Psoas muscle (tissue), 8 donors: Measurements from ENCODE around the gene ACTN1. TPM values are rescaled to one million over a fixed set of nuclear protein-coding genes. Genes with fewer than 3 reads are reported as not detected.

Experiments used
- ATAC-seq, 4 donors: fragments of 200-7000 bp; cut with Tn5 transposase; one replicate each; pipeline ENCODE4 v1.9.1; 2020; ENCODE audit warnings: moderate library complexity in 3 of 4, mild to moderate bottlenecking in 2 of 4
- DNase-seq, 2 donors: peaks; one replicate each; pipeline ENCODE4 v3.0.0-alpha.2; 2020
- H3K27ac ChIP-seq: fragments of 200-600 bp; one replicate; pipeline ENCODE4 v1.8.0; 2022
- H3K27me3 ChIP-seq, 3 donors: fragments of 200-600 bp in 1 of 3; one replicate each; pipeline versions ENCODE4 v1.6.1 to v1.8.0; 2013 to 2022; ENCODE audit warnings: low read length in 2 of 3, mild to moderate bottlenecking in 2 of 3, moderate library complexity in 1 of 3; ENCODE audit not compliant: insufficient read depth in 3 of 3
- H3K36me3 ChIP-seq, 2 donors: fragments of 200-600 bp in 1 of 2; one replicate each; pipeline versions ENCODE4 v1.6.1 to v1.8.0; 2013 to 2022; ENCODE audit warnings: low read depth in 1 of 2, mild to moderate bottlenecking in 1 of 2, moderate library complexity in 1 of 2; ENCODE audit not compliant: insufficient read depth in 1 of 2
- H3K4me1 ChIP-seq: fragments of 200-600 bp; one replicate; pipeline ENCODE4 v1.8.0; 2022
- H3K4me3 ChIP-seq: fragments of 200-600 bp; one replicate; pipeline ENCODE4 v1.8.0; 2022; ENCODE audit warnings: mild to moderate bottlenecking
- H3K9me3 ChIP-seq: fragments of 200-600 bp; one replicate; pipeline ENCODE4 v1.8.0; 2022
- CTCF ChIP-seq: fragments of 200-600 bp; IDR thresholded peaks from one replicate; pipeline ENCODE4 v1.8.0; 2022; ENCODE audit warnings: antibody characterized with exemption
- WGBS, 3 donors: extraction: QIAGEN DNeasy Blood & Tissue Kit; methylation state at CpG; one replicate each; pipeline versions ENCODE4 v1.1.6 to v1.1.7; 2013; 5-methylcytosine and 5-hydroxymethylcytosine counted together
- intact Hi-C, 2 donors: fragments of 100-400 bp; cut with DNase I; formaldehyde crosslinking; loops; one replicate each; pipeline versions ENCODE4 v1.11.0 to v1.14.2; 2022
- polyA plus RNA-seq, 3 donors: library from polyadenylated mRNA; stranded (reverse); fragments of 200-250 nt; gene quantifications; one replicate each; pipeline ENCODE4 v1.2.3, GENCODE V29; 2013
- total RNA-seq, 4 donors: library from RNA; stranded (reverse); fragmentation: NEBNext Ultra II Directional in 2 of 4; extraction: Animal tissue kit (Norgen Biotek cat#: 25700) in 2 of 4; gene quantifications; one replicate each; pipeline versions ENCODE4 v1.2.1 to v1.2.4, GENCODE V29; 2021 to 2023
- donor health status: healthy with polysubstance abuse.
- donor health status: DM: no; HTN: no; CAD: no; lungs with moderate emphysema.
- donor health status: Bipolar disorder and iron deficiency.
- donor health status: healthy.
- donor health status: DM: yes; HTN: yes; CAD: no.
- donor health status: DM: no; HTN: no; CAD: no.
- donor health status: DM: no; HTN: no; CAD: no.
- donor health status: DM: yes; HTN: yes; CAD: no.

The ACTN1 gene
- total and polyA plus RNA-seq, 7 donors = 5.8 to 23.7 (median 10.9) TPM

GRCh38 chr14:68881396-68881795 lies 97.7 kb downstream of the ACTN1 start:
- ATAC-seq (no peak), DNase-seq (no peak)
- Histone ChIP-seq H3K36me3 (peaks cover 0 to 70% of the 10 kb centered on the region in 2 donors), H3K9me3 (no peaks in the 10 kb centered on the region), H3K4me1 (peaks cover 9% of the 10 kb centered on the region), H3K4me3 (no peak overlapping the region), H3K27ac (no peak overlapping the region), H3K27me3 (no peaks in the 10 kb centered on the region)
- no peak for TF ChIP-seq CTCF
- intact Hi-C loops = no loop called here
- WGBS, 3 donors = 86 to 96% (median 88%) methylated on average over 2 of the region's 2 CpGs

- Histone ChIP-seq H3K36me3 (peaks cover 0 to 72% of the 10 kb centered on the region in 2 donors), H3K4me3 (no peak overlapping the region), H3K4me1 (peaks cover 9% of the 10 kb centered on the region), H3K27ac (no peak overlapping the region), H3K27me3 (no peaks in the 10 kb centered on the region), H3K9me3 (no peaks in the 10 kb centered on the region)
- 94 to 98% (median 95%) methylated on average over 9 of the region's 9 CpGs for WGBS, 3 donors
- ATAC-seq (no peak), DNase-seq (peak in 1 of 2 donors; percentile 39)
- intact Hi-C loops = no loop called here
- no peak for TF ChIP-seq CTCF
Measured at GRCh38 chr14:68880581-68881105, 98.5 kb downstream of the ACTN1 start.

GRCh38 chr14:68879841-68880575 lies 99.1 kb downstream of the ACTN1 start:
- 94 to 97% (median 96%) methylated on average over 13 of the region's 13 CpGs for WGBS, 3 donors
- TF ChIP-seq CTCF = no peak

GRCh38 chr14:68879321-68879781 lies 99.8 kb downstream of the ACTN1 start:
- intact Hi-C loops = no loop called here
- Histone ChIP-seq H3K27ac (no peak overlapping the region), H3K27me3 (no peaks in the 10 kb centered on the region), H3K36me3 (peaks cover 0 to 73% of the 10 kb centered on the region in 2 donors), H3K9me3 (no peaks in the 10 kb centered on the region), H3K4me3 (no peak overlapping the region), H3K4me1 (peaks cover 6% of the 10 kb centered on the region)
- DNase-seq (peak in 1 of 2 donors; percentile 36), ATAC-seq (no peak)
- TF ChIP-seq CTCF = no peak
- 94 to 96% (median 95%) methylated on average over 5 to 7 of the region's 7 CpGs for WGBS, 3 donors

More at GRCh38 chr14:68879841-68880575, 99.1 kb downstream of the ACTN1 start:
- DNase-seq (peak in 1 of 2 donors; percentile 12), ATAC-seq (no peak)
- peaks cover 0 to 71% of the 10 kb centered on the region in 2 donors for H3K36me3 ChIP-seq
- intact Hi-C loops = no loop called here
- no peak overlapping the region for H3K27ac ChIP-seq
- no peaks in the 10 kb centered on the region for H3K9me3 ChIP-seq
- H3K27me3 ChIP-seq = no peaks in the 10 kb centered on the region
- peaks cover 9% of the 10 kb centered on the region for H3K4me1 ChIP-seq
- H3K4me3 ChIP-seq = no peak overlapping the region
